ENCODE measurements around the gene PDP2. TPM values are rescaled to one million over a fixed set of nuclear protein-coding genes. Genes with fewer than 3 reads are reported as not detected.

PDP2 gene
- total RNA-seq, 1 donor: 6.2 TPM

DNA sequence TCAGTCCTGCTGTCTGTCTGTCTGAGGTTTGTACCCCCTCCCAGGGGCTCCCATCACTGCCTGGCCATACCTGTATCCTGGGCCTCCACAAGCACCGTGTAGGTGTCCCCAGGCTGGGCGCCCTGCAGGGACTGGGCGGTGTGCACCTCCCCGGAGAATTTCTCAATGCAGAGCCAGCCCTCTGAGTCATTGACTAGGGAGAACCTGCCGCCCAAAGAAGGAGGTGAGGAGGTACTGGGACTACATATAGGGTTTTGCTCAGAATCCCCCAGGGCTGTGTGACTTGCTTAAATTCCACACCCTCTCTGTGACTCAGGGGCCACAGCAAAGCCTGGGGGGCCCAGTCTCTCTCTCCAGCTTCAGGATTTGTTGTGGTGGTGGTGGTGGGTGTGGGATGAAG, 30.8 kb downstream of the PDP2 start:
- TF ChIP-seq, protein P1, sequence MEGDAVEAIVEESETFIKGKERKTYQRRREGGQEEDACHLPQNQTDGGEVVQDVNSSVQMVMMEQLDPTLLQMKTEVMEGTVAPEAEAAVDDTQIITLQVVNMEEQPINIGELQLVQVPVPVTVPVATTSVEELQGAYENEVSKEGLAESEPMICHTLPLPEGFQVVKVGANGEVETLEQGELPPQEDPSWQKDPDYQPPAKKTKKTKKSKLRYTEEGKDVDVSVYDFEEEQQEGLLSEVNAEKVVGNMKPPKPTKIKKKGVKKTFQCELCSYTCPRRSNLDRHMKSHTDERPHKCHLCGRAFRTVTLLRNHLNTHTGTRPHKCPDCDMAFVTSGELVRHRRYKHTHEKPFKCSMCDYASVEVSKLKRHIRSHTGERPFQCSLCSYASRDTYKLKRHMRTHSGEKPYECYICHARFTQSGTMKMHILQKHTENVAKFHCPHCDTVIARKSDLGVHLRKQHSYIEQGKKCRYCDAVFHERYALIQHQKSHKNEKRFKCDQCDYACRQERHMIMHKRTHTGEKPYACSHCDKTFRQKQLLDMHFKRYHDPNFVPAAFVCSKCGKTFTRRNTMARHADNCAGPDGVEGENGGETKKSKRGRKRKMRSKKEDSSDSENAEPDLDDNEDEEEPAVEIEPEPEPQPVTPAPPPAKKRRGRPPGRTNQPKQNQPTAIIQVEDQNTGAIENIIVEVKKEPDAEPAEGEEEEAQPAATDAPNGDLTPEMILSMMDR (IDR thresholded peaks at IDR 0.05; ENCODE audit: insufficient read depth, low read length): no peak
- no peak for DNase-seq (ENCODE audit: low read depth)
- no peak overlapping the region for H3K4me3 ChIP-seq (ENCODE audit: low read depth, low read length)

DNA sequence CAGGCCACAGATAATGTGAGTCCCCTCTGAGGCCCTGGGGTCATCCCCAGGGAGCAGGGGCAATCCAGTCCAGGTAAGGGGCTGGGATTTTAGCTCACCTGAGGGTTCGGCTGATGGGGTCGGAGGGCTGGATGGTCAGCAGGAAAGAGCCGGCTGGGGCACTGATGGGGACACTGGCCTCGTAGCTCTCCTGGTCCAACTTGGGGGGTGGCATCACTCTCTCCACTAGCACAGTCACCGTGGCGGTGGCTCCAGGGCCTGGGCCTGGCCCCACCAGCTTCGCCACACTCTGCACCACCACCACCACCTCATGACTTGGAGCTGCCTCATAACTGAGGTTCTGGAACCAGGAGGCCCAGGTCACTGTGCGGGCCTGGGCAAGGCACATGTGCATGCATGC, 31.5 kb downstream of the PDP2 start:
- no peak for DNase-seq (ENCODE audit: low read depth)
- TF ChIP-seq, protein P1 (IDR thresholded peaks at IDR 0.05; ENCODE audit: insufficient read depth, low read length): no peak

DNA sequence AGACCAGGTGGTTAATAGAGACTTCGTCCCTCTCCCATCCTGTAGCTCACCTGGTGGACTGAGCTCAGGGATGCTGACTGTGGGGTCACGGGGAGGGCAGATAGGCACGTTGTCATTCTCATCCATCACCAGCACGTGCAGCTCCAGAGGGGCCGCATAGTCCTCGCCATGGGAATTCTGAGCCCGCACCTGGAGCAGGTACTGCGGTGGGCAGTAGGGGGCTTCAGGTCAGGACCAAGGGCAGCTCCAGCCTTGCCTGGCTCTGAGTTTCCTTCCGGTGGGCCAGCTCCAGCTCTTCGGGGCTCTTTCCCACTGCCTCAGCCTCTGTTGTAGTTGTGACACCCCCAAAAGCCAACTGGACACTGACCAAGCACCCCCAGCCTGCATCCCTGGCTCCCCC, 32.8 kb downstream of the PDP2 start:
- TF ChIP-seq, protein P1 (IDR thresholded peaks at IDR 0.05; ENCODE audit: insufficient read depth, low read length): no peak
- no peak for DNase-seq (ENCODE audit: low read depth)
- no peak overlapping the region for H3K4me3 ChIP-seq (ENCODE audit: low read depth, low read length)

More for the DNA sequence above, 31.5 kb downstream of the PDP2 start:
- H3K4me3 ChIP-seq (ENCODE audit: low read depth, low read length): no peak overlapping the region

DNA sequence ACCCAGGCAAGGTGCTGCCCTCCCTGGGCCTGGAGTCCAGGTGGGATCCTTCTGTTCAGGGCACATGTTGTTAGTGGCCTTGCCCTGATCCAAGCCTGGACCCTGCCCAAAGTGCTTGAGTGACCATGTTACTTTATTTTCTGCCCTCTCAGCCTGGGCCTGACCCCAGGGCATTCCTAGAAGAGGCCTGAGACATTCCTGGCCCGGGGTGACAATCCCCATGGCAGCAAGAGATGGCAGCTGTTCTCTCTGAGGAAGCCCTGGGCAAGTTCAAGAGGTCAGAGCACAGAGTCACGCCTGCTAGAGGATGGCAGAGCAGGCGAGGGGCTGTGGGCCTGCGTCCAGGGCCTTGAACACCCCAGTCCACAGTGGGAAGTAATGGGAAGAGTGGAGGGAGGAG, 33.4 kb downstream of the PDP2 start:
- DNase-seq (ENCODE audit: low read depth): no peak
- TF ChIP-seq, protein P1 (IDR thresholded peaks at IDR 0.05; ENCODE audit: insufficient read depth, low read length): no peak
- H3K4me3 ChIP-seq (ENCODE audit: low read depth, low read length): no peak overlapping the region

DNA sequence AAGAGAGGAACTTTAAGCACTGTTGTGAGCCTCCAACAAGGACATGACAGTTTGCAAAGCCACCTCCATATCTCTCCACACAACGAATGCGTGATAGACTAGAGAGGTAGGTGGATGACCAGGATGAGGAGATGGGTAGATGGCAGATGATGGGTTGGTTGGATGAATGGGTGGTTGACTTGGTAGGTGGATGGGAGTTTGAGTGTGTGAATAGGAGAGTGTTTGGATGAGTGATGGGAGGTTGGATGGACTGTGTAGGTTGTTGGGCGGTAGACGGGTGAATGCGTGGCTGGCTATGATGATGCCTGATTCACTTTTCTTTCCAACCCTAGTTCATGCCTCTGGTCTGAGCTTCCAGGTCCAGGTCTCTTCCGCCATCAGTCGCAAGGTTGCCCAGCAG, 34.2 kb downstream of the PDP2 start:
- no peak for DNase-seq (ENCODE audit: low read depth)
- H3K4me3 ChIP-seq (ENCODE audit: low read depth, low read length): no peak overlapping the region
- TF ChIP-seq, protein P1 (IDR thresholded peaks at IDR 0.05; ENCODE audit: insufficient read depth, low read length): no peak

DNA sequence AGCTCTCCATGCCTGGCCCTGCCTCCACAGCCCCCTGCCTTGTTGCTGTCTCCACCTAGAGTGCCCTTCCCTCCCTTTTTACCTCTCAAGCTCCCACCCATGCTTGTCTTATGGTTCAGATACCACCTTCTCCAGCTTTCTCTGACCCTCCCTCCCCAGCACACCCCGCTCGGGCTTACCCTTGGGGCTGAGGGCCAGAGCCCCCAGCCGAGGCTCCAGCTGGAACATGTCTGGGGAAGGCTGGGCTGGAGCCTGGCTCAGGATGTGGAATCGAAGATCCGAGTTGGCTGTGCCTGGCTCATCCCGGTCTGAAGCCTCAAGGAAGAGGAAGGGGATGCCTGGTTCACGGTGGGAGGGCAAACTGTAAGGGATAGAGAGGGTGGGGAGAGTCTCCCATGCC, 34.7 kb downstream of the PDP2 start:
- no peak for DNase-seq (ENCODE audit: low read depth)
- TF ChIP-seq, protein P1 (IDR thresholded peaks at IDR 0.05; ENCODE audit: insufficient read depth, low read length): no peak
- no peak overlapping the region for H3K4me3 ChIP-seq (ENCODE audit: low read depth, low read length)

DNA sequence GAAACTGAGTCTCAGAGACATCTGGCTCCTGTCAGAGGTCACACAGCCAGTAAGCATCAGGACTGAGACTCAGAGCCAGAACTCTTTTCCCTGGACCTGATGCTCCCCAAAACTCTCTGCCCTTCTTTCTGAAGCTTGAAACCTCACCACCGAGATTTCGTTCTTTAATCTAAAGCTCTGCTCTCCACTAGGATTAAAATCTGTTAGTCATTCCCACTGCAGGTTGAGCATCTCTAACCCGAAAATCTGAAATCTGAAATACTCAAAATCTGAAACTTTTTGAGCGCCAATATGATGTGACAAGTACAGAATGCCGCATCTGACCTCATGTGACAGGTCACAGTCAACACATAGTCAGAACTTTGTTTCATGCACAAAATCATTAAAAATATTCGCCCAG, 36.2 kb downstream of the PDP2 start:
- no peak overlapping the region for H3K4me3 ChIP-seq (ENCODE audit: low read depth, low read length)
- DNase-seq (ENCODE audit: low read depth): no peak
- TF ChIP-seq, protein P1 (IDR thresholded peaks at IDR 0.05; ENCODE audit: insufficient read depth, low read length): no peak
